GM12878 (cell line): ENCODE results near the gene PTCD2. TPM values are rescaled to one million over a fixed set of nuclear protein-coding genes. Genes with fewer than 3 reads are reported as not detected.

Source experiments
- ASH2L ChIP-seq: fragments of 300-600, 200-600 bp; sonication (generic); IDR thresholded peaks from 2 replicates; pipeline ENCODE4 v1.6.1; 2017; ENCODE audit warnings: low read depth, mild to moderate bottlenecking, borderline replicate concordance
- BACH1 ChIP-seq: fragments of 450-650 bp; IDR thresholded peaks from 2 replicates; pipeline ENCODE4 v1.6.1; 2017; ENCODE audit warnings: mild to moderate bottlenecking, borderline replicate concordance
- CBFB ChIP-seq: IDR thresholded peaks from 2 replicates; pipeline ENCODE4 v1.6.1; 2016; ENCODE audit warnings: antibody characterized with exemption, low read depth
- HDAC6 ChIP-seq: fragments of 200-600 bp; sonication (generic); IDR thresholded peaks from one replicate; pipeline ENCODE4 v1.8.0; 2017; ENCODE audit warnings: antibody characterized with exemption; ENCODE audit not compliant: unreplicated experiment
- IRF4 ChIP-seq: IDR thresholded peaks from 2 replicates; pipeline ENCODE4 v1.6.1; 2011; ENCODE audit warnings: low read depth, low read length
- LARP7 ChIP-seq: fragments of 450-650 bp; IDR thresholded peaks from 2 replicates; pipeline ENCODE4 v1.6.1; 2017; ENCODE audit warnings: mild to moderate bottlenecking
- SIN3A ChIP-seq: IDR thresholded peaks from 2 replicates; pipeline ENCODE4 v1.6.1; 2012; ENCODE audit warnings: low read depth, low read length, improper control_type of control experiment
- STAT1 ChIP-seq: fragments of 450-650 bp; conservative IDR thresholded peaks from 2 replicates; pipeline ENCODE4 v1.6.1; 2014; ENCODE audit warnings: antibody characterized with exemption, mild to moderate bottlenecking
- TAF1 ChIP-seq: IDR thresholded peaks from 2 replicates; pipeline ENCODE4 v1.6.1; 2011; ENCODE audit warnings: mild to moderate bottlenecking, low read depth, low read length, borderline replicate concordance
- TCF3 ChIP-seq: IDR thresholded peaks from 2 replicates; pipeline ENCODE4 v1.6.1; 2012; ENCODE audit warnings: low read depth, mild to moderate bottlenecking, low read length, borderline replicate concordance; ENCODE audit not compliant: insufficient read depth
- polyA plus RNA-seq, 11 experiments: library from polyadenylated mRNA; depleted of rRNA in 4 of 11; unstranded in 6 of 11; stranded (reverse) in 5 of 11; fragments of >200 nt; fragmentation: Nextera tagmentation in 4 of 11; fragmentation: Illumina TruSeq in 1 of 11; extraction: Ambion mirVana in 4 of 11; extraction: Trizol in 1 of 11; gene quantifications; 1 replicate in 1 of 11; 2 replicates in 10 of 11; pipeline versions ENCODE4 v1.2.1 to v1.2.3, GENCODE V29; 2011 to 2016; ENCODE audit warnings: inconsistent platforms in 2 of 11, missing spikeins in 2 of 11, low read depth in 1 of 11
- total RNA-seq, 4 experiments: library from RNA; depleted of rRNA in 3 of 4; stranded (reverse); fragments of >200 nt in 3 of 4; fragmentation: Illumina TruSeq in 1 of 4; extraction: Trizol in 1 of 4; gene quantifications; 2 replicates each; pipeline versions ENCODE4 v1.2.1 to v1.2.3, GENCODE V29; 2013 to 2021
- TF ChIP-seq, protein P1 (sequence below): fragments of 450-650 bp; formaldehyde crosslinking; IDR thresholded peaks from 2 replicates; pipeline ENCODE4 v1.5.0; 2022; ENCODE audit warnings: mild to moderate bottlenecking, missing genetic modification characterization
- TF ChIP-seq, protein P2 (sequence below): fragments of 450-650 bp; IDR thresholded peaks from 2 replicates; pipeline ENCODE4 v1.6.1; 2017; ENCODE audit warnings: mild to moderate bottlenecking, moderate library complexity

Gene PTCD2
- total and polyA plus RNA-seq, 10 of the 15 experiments (the other 5 are each of a cell fraction or from before 2014, with no cell fraction given), result 8.7 to 15.0 (median 11.9) TPM

DNA sequence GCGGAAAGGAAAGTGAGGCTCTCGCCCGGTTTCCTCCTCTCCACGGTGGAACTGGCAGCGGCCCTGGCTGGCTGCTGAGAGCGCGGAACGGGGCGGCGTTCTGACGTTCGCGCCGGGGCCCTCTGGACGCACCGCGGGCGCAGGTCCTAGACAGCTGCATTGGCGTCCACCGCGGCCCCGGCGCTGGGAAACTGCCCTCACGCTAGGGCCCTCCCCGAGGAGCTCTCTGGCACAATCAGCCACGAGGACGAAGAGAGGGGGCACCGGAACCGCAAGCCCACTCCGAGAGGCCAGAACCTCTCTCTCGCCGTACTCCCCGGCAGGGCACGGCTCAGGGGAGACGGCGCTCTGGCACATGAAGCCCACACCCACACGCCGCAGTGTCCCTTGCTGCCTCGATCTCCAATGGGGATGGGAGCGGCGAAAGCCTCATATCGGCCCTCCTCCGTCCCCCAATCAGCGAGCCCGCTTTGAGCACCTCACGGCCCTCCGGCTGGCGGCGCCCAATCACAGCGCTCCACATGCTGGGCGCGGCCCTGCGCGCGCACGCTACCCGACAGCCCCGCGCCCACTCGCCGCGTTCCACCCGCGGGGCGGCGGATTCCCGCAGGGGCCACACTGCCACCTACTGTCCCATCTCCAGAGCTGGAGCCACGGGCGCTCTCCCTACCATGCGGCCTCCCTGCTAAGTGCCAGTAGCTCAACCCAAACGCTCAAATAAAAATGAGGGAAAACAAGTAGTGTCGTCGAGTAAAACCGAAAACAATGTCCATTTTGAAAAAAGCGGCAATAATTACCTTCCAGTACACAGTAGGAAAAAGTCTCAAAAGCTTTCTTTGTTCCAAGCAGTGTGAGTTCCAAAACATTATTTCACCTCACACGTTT, 12.0 kb upstream of the PTCD2 start (continued):
- TF ChIP-seq, protein P1, sequence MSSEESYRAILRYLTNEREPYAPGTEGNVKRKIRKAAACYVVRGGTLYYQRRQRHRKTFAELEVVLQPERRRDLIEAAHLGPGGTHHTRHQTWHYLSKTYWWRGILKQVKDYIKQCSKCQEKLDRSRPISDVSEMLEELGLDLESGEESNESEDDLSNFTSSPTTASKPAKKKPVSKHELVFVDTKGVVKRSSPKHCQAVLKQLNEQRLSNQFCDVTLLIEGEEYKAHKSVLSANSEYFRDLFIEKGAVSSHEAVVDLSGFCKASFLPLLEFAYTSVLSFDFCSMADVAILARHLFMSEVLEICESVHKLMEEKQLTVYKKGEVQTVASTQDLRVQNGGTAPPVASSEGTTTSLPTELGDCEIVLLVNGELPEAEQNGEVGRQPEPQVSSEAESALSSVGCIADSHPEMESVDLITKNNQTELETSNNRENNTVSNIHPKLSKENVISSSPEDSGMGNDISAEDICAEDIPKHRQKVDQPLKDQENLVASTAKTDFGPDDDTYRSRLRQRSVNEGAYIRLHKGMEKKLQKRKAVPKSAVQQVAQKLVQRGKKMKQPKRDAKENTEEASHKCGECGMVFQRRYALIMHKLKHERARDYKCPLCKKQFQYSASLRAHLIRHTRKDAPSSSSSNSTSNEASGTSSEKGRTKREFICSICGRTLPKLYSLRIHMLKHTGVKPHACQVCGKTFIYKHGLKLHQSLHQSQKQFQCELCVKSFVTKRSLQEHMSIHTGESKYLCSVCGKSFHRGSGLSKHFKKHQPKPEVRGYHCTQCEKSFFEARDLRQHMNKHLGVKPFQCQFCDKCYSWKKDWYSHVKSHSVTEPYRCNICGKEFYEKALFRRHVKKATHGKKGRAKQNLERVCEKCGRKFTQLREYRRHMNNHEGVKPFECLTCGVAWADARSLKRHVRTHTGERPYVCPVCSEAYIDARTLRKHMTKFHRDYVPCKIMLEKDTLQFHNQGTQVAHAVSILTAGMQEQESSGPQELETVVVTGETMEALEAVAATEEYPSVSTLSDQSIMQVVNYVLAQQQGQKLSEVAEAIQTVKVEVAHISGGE (CRISPR knock-in tag), result no peak
- TF ChIP-seq TCF3 (peak; percentile 36; the same call in 1 of the 2 replicates), CBFB (peak; percentile 86), HDAC6 (peak; percentile 83), TAF1 (peak; percentile 77), LARP7 (peak; percentile 87), STAT1 (peak; percentile 42; the same call in 1 of the 2 replicates), BACH1 (peak; percentile 82), ASH2L (0 out of 2 replicates have a peak, but pooled peaks have one; percentile 58), IRF4 (no peak), SIN3A (peak; percentile 69)
- TF ChIP-seq, protein P2, sequence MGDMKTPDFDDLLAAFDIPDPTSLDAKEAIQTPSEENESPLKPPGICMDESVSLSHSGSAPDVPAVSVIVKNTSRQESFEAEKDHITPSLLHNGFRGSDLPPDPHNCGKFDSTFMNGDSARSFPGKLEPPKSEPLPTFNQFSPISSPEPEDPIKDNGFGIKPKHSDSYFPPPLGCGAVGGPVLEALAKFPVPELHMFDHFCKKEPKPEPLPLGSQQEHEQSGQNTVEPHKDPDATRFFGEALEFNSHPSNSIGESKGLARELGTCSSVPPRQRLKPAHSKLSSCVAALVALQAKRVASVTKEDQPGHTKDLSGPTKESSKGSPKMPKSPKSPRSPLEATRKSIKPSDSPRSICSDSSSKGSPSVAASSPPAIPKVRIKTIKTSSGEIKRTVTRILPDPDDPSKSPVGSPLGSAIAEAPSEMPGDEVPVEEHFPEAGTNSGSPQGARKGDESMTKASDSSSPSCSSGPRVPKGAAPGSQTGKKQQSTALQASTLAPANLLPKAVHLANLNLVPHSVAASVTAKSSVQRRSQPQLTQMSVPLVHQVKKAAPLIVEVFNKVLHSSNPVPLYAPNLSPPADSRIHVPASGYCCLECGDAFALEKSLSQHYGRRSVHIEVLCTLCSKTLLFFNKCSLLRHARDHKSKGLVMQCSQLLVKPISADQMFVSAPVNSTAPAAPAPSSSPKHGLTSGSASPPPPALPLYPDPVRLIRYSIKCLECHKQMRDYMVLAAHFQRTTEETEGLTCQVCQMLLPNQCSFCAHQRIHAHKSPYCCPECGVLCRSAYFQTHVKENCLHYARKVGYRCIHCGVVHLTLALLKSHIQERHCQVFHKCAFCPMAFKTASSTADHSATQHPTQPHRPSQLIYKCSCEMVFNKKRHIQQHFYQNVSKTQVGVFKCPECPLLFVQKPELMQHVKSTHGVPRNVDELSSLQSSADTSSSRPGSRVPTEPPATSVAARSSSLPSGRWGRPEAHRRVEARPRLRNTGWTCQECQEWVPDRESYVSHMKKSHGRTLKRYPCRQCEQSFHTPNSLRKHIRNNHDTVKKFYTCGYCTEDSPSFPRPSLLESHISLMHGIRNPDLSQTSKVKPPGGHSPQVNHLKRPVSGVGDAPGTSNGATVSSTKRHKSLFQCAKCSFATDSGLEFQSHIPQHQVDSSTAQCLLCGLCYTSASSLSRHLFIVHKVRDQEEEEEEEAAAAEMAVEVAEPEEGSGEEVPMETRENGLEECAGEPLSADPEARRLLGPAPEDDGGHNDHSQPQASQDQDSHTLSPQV, result no peak
